Ovary (tissue), 9 donors: ENCODE measurements around the gene AKR1C8. TPM values are rescaled to one million over a fixed set of nuclear protein-coding genes. Genes with fewer than 3 reads are reported as not detected.
"Not testable (repeated sequence)": the region's sequence is repeated elsewhere in the genome, so short reads cannot be mapped to it uniquely, and the experiment has no call there.

Experiments used
- DNase-seq, 5 donors: peaks; one replicate each; pipeline ENCODE4 v3.0.0-alpha.2; 2019 to 2020
- H3K27ac ChIP-seq, 2 donors: fragments of 200-600 bp; one replicate each; pipeline versions ENCODE4 v1.5.1 to v1.8.0; 2019 to 2022
- H3K27me3 ChIP-seq: fragments of 200-600 bp; one replicate; pipeline ENCODE4 v1.8.0; 2022
- H3K36me3 ChIP-seq: fragments of 200-600 bp; sonication (generic); one replicate; pipeline ENCODE4 v1.5.1; 2019
- H3K4me1 ChIP-seq: one replicate; pipeline ENCODE4 v1.8.1; 2013; ENCODE audit warnings: mild to moderate bottlenecking, moderate library complexity; ENCODE audit not compliant: insufficient read depth
- H3K4me3 ChIP-seq: fragments of 200-600 bp; sonication (generic); one replicate; pipeline ENCODE4 v1.5.1; 2017
- H3K9me3 ChIP-seq, 2 donors: fragments of 200-600 bp in 1 of 2; sonication (generic) in 1 of 2; one replicate each; pipeline versions ENCODE4 v1.5.1 to v1.8.1; 2013 to 2019; ENCODE audit warnings: mild to moderate bottlenecking in 1 of 2, moderate library complexity in 1 of 2
- EP300 ChIP-seq: sonication (generic); formaldehyde crosslinking; IDR thresholded peaks from one replicate; pipeline ENCODE4 v1.6.1; 2017; ENCODE audit warnings: antibody characterized with exemption
- POLR2A ChIP-seq: fragments of 450-650 bp; IDR thresholded peaks from one replicate; pipeline ENCODE4 v1.6.1; 2017; ENCODE audit warnings: antibody characterized with exemption, mild to moderate bottlenecking, moderate library complexity
- WGBS, 3 donors: extraction: QIAGEN DNeasy Blood & Tissue Kit in 1 of 3; methylation state at CpG; one replicate each; pipeline versions ENCODE4 v1.1.5 to v1.1.7; 2013 to 2017; 5-methylcytosine and 5-hydroxymethylcytosine counted together
- intact Hi-C, 4 donors: fragments of 100-400 bp; cut with DNase I; formaldehyde crosslinking; loops; one replicate each; pipeline versions ENCODE4 v1.11.0 to v1.15.1; 2022 to 2023
- polyA plus RNA-seq, 2 donors: library from polyadenylated mRNA; stranded (reverse); fragments of 200-250 nt in 1 of 2; fragments of 350-450 nt in 1 of 2; fragmentation: Illumina TruSeq in 1 of 2; extraction: RNeasy Lipid Tissue Mini Kit (QIAGEN cat#74804) in 1 of 2; gene quantifications; one replicate each; pipeline ENCODE4 v1.2.3, GENCODE V29; 2013 to 2014
- total RNA-seq, 7 donors: library from RNA; depleted of rRNA in 2 of 7; stranded (reverse); fragments of >200 nt in 2 of 7; fragmentation: NEBNext Ultra II Directional in 3 of 7; extraction: Animal tissue kit (Norgen Biotek cat#: 25700) in 3 of 7; gene quantifications; one replicate each; pipeline versions ENCODE4 v1.1.0 to v1.2.4, GENCODE V29; 2016 to 2023
- TF ChIP-seq, protein P1 (sequence below), 3 donors: fragments of 450-650 bp in 2 of 3; fragments of 200-600 bp in 1 of 3; IDR thresholded peaks; one replicate each; pipeline versions ENCODE4 v1.5.1 to v1.8.0; 2016 to 2022; ENCODE audit warnings: antibody characterized with exemption in 3 of 3, mild to moderate bottlenecking in 1 of 3
- donor health status: DM: no; HTN: no; CAD: no; lungs with moderate emphysema.
- donor health status: DM: no; HTN: no; CAD: no.
- donor health status: Bipolar disorder and iron deficiency.
- donor health status: DM: yes; HTN: yes; CAD: no.
- donor health status: DM: no; HTN: no; CAD: no.
- donor health status: DM: yes; HTN: yes; CAD: no.

Gene AKR1C8
- total and polyA plus RNA-seq, 9 donors: 0.80 TPM; not detected in 8

- intact Hi-C loops: no loop called here
- Histone ChIP-seq H3K9me3 (no peaks in the 10 kb centered on the region), H3K4me1 (no peaks in the 10 kb centered on the region), H3K4me3 (no peak overlapping the region), H3K27ac (no peak overlapping the region), H3K27me3 (no peaks in the 10 kb centered on the region), H3K36me3 (no peaks in the 10 kb centered on the region)
- DNase-seq: no peak
- 64 to 68% (median 65%) methylated on average over 2 of the region's 2 CpGs for WGBS, 3 donors
- TF ChIP-seq POLR2A (no peak), EP300 (no peak)
- TF ChIP-seq, protein P1, sequence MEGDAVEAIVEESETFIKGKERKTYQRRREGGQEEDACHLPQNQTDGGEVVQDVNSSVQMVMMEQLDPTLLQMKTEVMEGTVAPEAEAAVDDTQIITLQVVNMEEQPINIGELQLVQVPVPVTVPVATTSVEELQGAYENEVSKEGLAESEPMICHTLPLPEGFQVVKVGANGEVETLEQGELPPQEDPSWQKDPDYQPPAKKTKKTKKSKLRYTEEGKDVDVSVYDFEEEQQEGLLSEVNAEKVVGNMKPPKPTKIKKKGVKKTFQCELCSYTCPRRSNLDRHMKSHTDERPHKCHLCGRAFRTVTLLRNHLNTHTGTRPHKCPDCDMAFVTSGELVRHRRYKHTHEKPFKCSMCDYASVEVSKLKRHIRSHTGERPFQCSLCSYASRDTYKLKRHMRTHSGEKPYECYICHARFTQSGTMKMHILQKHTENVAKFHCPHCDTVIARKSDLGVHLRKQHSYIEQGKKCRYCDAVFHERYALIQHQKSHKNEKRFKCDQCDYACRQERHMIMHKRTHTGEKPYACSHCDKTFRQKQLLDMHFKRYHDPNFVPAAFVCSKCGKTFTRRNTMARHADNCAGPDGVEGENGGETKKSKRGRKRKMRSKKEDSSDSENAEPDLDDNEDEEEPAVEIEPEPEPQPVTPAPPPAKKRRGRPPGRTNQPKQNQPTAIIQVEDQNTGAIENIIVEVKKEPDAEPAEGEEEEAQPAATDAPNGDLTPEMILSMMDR (IDR thresholded peaks at IDR 0.05): no peak
Observed at GRCh38 chr10:5183923-5184322, 1.0 kb downstream of the AKR1C8 start.

DNA sequence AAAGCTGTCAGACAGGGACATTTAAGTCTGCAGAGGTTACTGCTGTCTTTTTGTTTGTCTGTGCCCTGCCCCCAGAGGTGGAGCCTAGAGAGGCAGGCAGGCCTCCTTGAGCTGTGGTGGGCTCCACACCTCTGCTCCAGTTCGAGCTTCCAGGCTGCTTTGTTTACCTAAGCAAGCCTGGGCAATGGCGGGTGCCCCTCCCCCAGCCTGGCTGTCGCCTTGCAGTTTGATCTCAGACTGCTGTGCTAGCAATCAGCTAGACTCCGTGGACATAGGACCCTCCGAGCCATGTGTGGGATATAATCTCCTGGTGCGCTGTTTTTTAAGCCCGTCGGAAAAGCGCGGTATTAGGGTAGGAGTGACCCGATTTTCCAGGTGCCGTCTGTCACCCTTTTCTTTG, 4.4 kb downstream of the AKR1C8 start:
- not testable (repeated sequence) for H3K27me3 ChIP-seq

DNA sequence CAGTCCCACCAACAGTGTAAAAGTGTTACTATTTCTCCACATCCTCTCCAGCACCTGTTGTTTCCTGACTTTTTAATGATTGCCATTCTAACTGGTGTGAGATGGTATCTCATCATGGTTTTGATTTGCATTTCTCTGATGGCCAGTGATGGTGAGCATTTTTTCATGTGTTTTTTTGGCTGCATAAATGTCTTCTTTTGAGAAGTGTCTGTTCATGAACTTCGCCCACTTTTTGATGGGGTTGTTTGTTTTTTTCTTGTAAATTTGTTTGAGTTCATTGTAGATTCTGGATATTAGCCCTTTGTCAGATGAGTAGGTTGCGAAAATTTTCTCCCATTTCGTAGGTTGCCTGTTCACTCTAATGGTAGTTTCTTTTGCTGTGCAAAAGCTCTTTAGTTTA, 9.4 kb downstream of the AKR1C8 start:
- H3K27me3 ChIP-seq, H3K36me3 ChIP-seq, H3K9me3 ChIP-seq, DNase-seq, H3K27ac ChIP-seq, intact Hi-C loops, H3K4me3 ChIP-seq, H3K4me1 ChIP-seq: not testable (repeated sequence)
- WGBS, 3 donors: 80 to 87% (median 86%) methylated on average over 1 to 3 of the region's 3 CpGs

More for the DNA sequence above, 4.4 kb downstream of the AKR1C8 start:
- H3K27ac ChIP-seq, intact Hi-C loops, H3K9me3 ChIP-seq, H3K4me3 ChIP-seq, H3K4me1 ChIP-seq, H3K36me3 ChIP-seq, DNase-seq: not testable (repeated sequence)
- WGBS, 3 donors: 86 to 90% (median 86%) methylated on average over 12 of the region's 12 CpGs

DNA sequence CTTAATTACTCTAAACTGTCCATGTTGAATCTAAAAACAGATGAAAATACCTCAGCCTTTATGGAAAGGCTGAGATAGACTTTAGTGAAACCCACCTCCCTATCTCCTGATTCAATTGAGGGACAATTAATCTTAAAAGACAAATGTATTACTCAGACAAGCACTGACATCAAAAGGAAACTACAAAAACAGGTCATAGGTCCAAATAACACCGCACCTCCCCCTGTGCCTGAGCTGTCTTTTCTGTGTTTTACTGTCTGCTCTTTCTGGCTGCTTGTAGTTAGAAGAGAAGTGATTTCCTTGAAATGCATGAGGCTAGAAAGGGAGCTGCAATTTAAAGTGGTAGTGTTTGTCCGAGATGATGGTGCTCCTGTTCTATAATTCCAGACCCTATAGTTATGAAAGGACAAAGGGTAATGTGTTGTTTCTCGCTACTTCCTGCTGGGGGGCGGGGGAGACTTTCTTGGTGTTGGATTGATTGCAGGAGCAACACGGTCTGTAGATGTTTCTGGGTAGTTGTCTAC, 16.0 kb downstream of the AKR1C8 start:
- Histone ChIP-seq H3K27me3 (no peaks in the 10 kb centered on the region), H3K27ac (no peak overlapping the region), H3K4me1 (no peaks in the 10 kb centered on the region), H3K9me3 (no peaks in the 10 kb centered on the region), H3K36me3 (no peaks in the 10 kb centered on the region), H3K4me3 (no peak overlapping the region)
- 54 to 73% (median 57%) methylated on average over 5 of the region's 5 CpGs for WGBS, 3 donors
- DNase-seq: no peak
- intact Hi-C loops: no loop called here
- TF ChIP-seq, protein P1 (IDR thresholded peaks at IDR 0.05): no peak
- TF ChIP-seq POLR2A: no peak
- TF ChIP-seq EP300: no peak

- DNase-seq: no peak
- intact Hi-C loops: no loop called here
- TF ChIP-seq, protein P1 (IDR thresholded peaks at IDR 0.05): no peak
- TF ChIP-seq POLR2A (no peak), EP300 (no peak)
- Histone ChIP-seq H3K4me1 (no peaks in the 10 kb centered on the region), H3K9me3 (no peaks in the 10 kb centered on the region), H3K27me3 (no peaks in the 10 kb centered on the region), H3K27ac (no peak overlapping the region), H3K36me3 (no peaks in the 10 kb centered on the region), H3K4me3 (no peak overlapping the region)
- 8 to 12% (median 10%) methylated on average over 1 of the region's 1 CpG for WGBS, 3 donors
Observed at GRCh38 chr10:5165738-5166137, 19.2 kb downstream of the AKR1C8 start.
